IPS-20b (cell line): Measurements from ENCODE around the gene ADGRE2.

Source experiments
- H3K27ac ChIP-seq: one replicate; pipeline ENCODE4 v1.5.1; 2013; ENCODE audit warnings: low read length
- H3K27me3 ChIP-seq: 2 replicates; pipeline ENCODE4 v1.6.1; 2013; ENCODE audit warnings: mild to moderate bottlenecking, low read length, inconsistent platforms; ENCODE audit not compliant: insufficient read depth
- H3K36me3 ChIP-seq: 2 replicates; pipeline ENCODE4 v1.6.1; 2013; ENCODE audit warnings: low read depth, mild to moderate bottlenecking, inconsistent platforms, low read length, moderate library complexity; ENCODE audit not compliant: insufficient read depth
- H3K4me1 ChIP-seq: 2 replicates; pipeline ENCODE4 v1.6.1; 2013; ENCODE audit warnings: mild to moderate bottlenecking, control low read depth, inconsistent platforms, low read length, moderate library complexity; ENCODE audit not compliant: insufficient read depth
- H3K4me3 ChIP-seq: 2 replicates; pipeline ENCODE4 v1.5.1; 2013; ENCODE audit warnings: mild to moderate bottlenecking, low read length, inconsistent platforms
- H3K9ac ChIP-seq: 2 replicates; pipeline ENCODE4 v1.6.1; 2013; ENCODE audit warnings: low read depth, mild to moderate bottlenecking, inconsistent platforms, low read length, moderate library complexity
- H3K9me3 ChIP-seq: 2 replicates; pipeline ENCODE4 v1.6.1; 2013; ENCODE audit warnings: mild to moderate bottlenecking, low read depth, low read length, inconsistent platforms; ENCODE audit not compliant: insufficient read depth

Gene ADGRE2

GRCh38 chr19:14764401-14764800 is 14.0 kb downstream of the ADGRE2 start:
- Histone ChIP-seq H3K9me3 (no peaks in the 10 kb centered on the region), H3K9ac (no peak overlapping the region), H3K4me3 (no peak overlapping the region), H3K27me3 (no peaks in the 10 kb centered on the region), H3K4me1 (no peaks in the 10 kb centered on the region), H3K27ac (no peak overlapping the region), H3K36me3 (no peaks in the 10 kb centered on the region)

- Histone ChIP-seq H3K4me3 (no peak overlapping the region), H3K9ac (no peak overlapping the region), H3K4me1 (no peaks in the 10 kb centered on the region), H3K27me3 (no peaks in the 10 kb centered on the region), H3K27ac (no peak overlapping the region), H3K9me3 (no peaks in the 10 kb centered on the region), H3K36me3 (no peaks in the 10 kb centered on the region)
Measured at GRCh38 chr19:14763497-14764145, 14.7 kb downstream of the ADGRE2 start.

GRCh38 chr19:14762111-14762510 is 16.2 kb downstream of the ADGRE2 start:
- H3K9me3 ChIP-seq, result no peaks in the 10 kb centered on the region

GRCh38 chr19:14761607-14762006 is 16.8 kb downstream of the ADGRE2 start:
- Histone ChIP-seq H3K27ac (no peak overlapping the region), H3K9ac (no peak overlapping the region), H3K4me1 (peaks cover 2% of the 10 kb centered on the region; the same call in 1 of the 2 replicates), H3K9me3 (no peaks in the 10 kb centered on the region), H3K27me3 (no peaks in the 10 kb centered on the region), H3K36me3 (no peaks in the 10 kb centered on the region), H3K4me3 (no peak overlapping the region)

More at GRCh38 chr19:14762111-14762510, 16.2 kb downstream of the ADGRE2 start:
- H3K4me3 ChIP-seq, result no peak overlapping the region
- H3K9ac ChIP-seq, result no peak overlapping the region
- no peaks in the 10 kb centered on the region for H3K27me3 ChIP-seq
- peaks cover 2% of the 10 kb centered on the region; the same call in 1 of the 2 replicates for H3K4me1 ChIP-seq
- H3K27ac ChIP-seq, result no peak overlapping the region
- H3K36me3 ChIP-seq, result no peaks in the 10 kb centered on the region

GRCh38 chr19:14758816-14759215 is 19.5 kb downstream of the ADGRE2 start:
- Histone ChIP-seq H3K9ac (peak overlapping the region; percentile 69; the same call in 1 of the 2 replicates), H3K36me3 (no peaks in the 10 kb centered on the region), H3K9me3 (no peaks in the 10 kb centered on the region), H3K4me3 (peak overlapping the region; percentile 46; the same call in 1 of the 2 replicates), H3K27me3 (no peaks in the 10 kb centered on the region), H3K27ac (peak overlapping the region; percentile 89), H3K4me1 (peaks cover 2% of the 10 kb centered on the region; the same call in 1 of the 2 replicates)

- H3K4me3 ChIP-seq, result no peak overlapping the region
- no peak overlapping the region for H3K27ac ChIP-seq
- no peak overlapping the region for H3K9ac ChIP-seq
- no peaks in the 10 kb centered on the region for H3K9me3 ChIP-seq
- no peaks in the 10 kb centered on the region for H3K36me3 ChIP-seq
- H3K4me1 ChIP-seq, result no peaks in the 10 kb centered on the region
- no peaks in the 10 kb centered on the region for H3K27me3 ChIP-seq
Measured at GRCh38 chr19:14748601-14749000, 29.8 kb downstream of the ADGRE2 start.

GRCh38 chr19:14746886-14747285 is 31.5 kb downstream of the ADGRE2 start:
- H3K9ac ChIP-seq, result no peak overlapping the region
- H3K9me3 ChIP-seq, result peaks cover 15% of the 10 kb centered on the region
- peaks cover 4% of the 10 kb centered on the region; the same call in 1 of the 2 replicates for H3K36me3 ChIP-seq
- no peak overlapping the region for H3K4me3 ChIP-seq
- no peaks in the 10 kb centered on the region for H3K27me3 ChIP-seq
- H3K4me1 ChIP-seq, result no peaks in the 10 kb centered on the region
- H3K27ac ChIP-seq, result no peak overlapping the region

- Histone ChIP-seq H3K9me3 (peaks cover 16% of the 10 kb centered on the region; the same call in 1 of the 2 replicates), H3K36me3 (no peaks in the 10 kb centered on the region), H3K9ac (no peak overlapping the region), H3K4me1 (no peaks in the 10 kb centered on the region; the same call in 1 of the 2 replicates), H3K27ac (no peak overlapping the region), H3K4me3 (no peak overlapping the region), H3K27me3 (no peaks in the 10 kb centered on the region)
Measured at GRCh38 chr19:14735915-14736314, 42.4 kb downstream of the ADGRE2 start.

GRCh38 chr19:14733574-14733973 is 44.8 kb downstream of the ADGRE2 start:
- Histone ChIP-seq H3K27me3 (no peaks in the 10 kb centered on the region), H3K36me3 (no peaks in the 10 kb centered on the region), H3K27ac (no peak overlapping the region), H3K9ac (no peak overlapping the region), H3K9me3 (peaks cover 23% of the 10 kb centered on the region; the same call in 1 of the 2 replicates), H3K4me3 (no peak overlapping the region), H3K4me1 (no peaks in the 10 kb centered on the region; the same call in 1 of the 2 replicates)

- no peak overlapping the region for H3K4me3 ChIP-seq
- no peak overlapping the region for H3K9ac ChIP-seq
- H3K27ac ChIP-seq, result no peak overlapping the region
- no peaks in the 10 kb centered on the region for H3K27me3 ChIP-seq
- no peaks in the 10 kb centered on the region for H3K36me3 ChIP-seq
- peaks cover 33% of the 10 kb centered on the region; the same call in 1 of the 2 replicates for H3K9me3 ChIP-seq
- H3K4me1 ChIP-seq, result no peaks in the 10 kb centered on the region; the same call in 1 of the 2 replicates
Measured at GRCh38 chr19:14732510-14732909, 45.9 kb downstream of the ADGRE2 start.

GRCh38 chr19:14731200-14731599 is 47.2 kb downstream of the ADGRE2 start:
- no peak overlapping the region for H3K4me3 ChIP-seq
- no peaks in the 10 kb centered on the region for H3K27me3 ChIP-seq
- H3K4me1 ChIP-seq, result no peaks in the 10 kb centered on the region; the same call in 1 of the 2 replicates
- H3K9me3 ChIP-seq, result peaks cover 37% of the 10 kb centered on the region; the same call in 1 of the 2 replicates
- no peaks in the 10 kb centered on the region for H3K36me3 ChIP-seq
- H3K27ac ChIP-seq, result no peak overlapping the region
- H3K9ac ChIP-seq, result no peak overlapping the region

- no peaks in the 10 kb centered on the region; the same call in 1 of the 2 replicates for H3K4me1 ChIP-seq
Measured at GRCh38 chr19:14728595-14728994, 49.8 kb downstream of the ADGRE2 start.

More at GRCh38 chr19:14728595-14728994, 49.8 kb downstream of the ADGRE2 start:
- peaks cover 44% of the 10 kb centered on the region; the same call in 1 of the 2 replicates for H3K9me3 ChIP-seq
- no peaks in the 10 kb centered on the region for H3K36me3 ChIP-seq
- H3K4me3 ChIP-seq, result no peak overlapping the region
- H3K9ac ChIP-seq, result no peak overlapping the region
- no peak overlapping the region for H3K27ac ChIP-seq
- H3K27me3 ChIP-seq, result no peaks in the 10 kb centered on the region
